ENCODE measurements around the gene TNK1. TPM values are rescaled to one million over a fixed set of nuclear protein-coding genes. Genes with fewer than 3 reads are reported as not detected.

Gene TNK1
- total RNA-seq, 4 donors from 2014 or later, result 19.8 to 54.4 (median 44.4) TPM

GRCh38 chr17:7384489-7385081 lies 3.7 kb downstream of the TNK1 start:
- Histone ChIP-seq H3K9me3 (no peaks in the 10 kb centered on the region), H3K36me3 (peaks cover 0 to 28% (median 0%) of the 10 kb centered on the region in 3 donors), H3K4me1 (peaks cover 0 to 17% (median 7%) of the 10 kb centered on the region in 4 donors), H3K27ac (peak overlapping the region; percentile 61 to 87 (median 74)), H3K27me3 (no peaks in the 10 kb centered on the region), H3K4me3 (peak overlapping the region; percentile 46 to 61 (median 51))
- no peak for TF ChIP-seq POLR2A (IDR thresholded peaks at IDR 0.05)
- no peak for TF ChIP-seq CTCF (IDR thresholded peaks at IDR 0.05)
- DNase-seq, result no peak

DNA sequence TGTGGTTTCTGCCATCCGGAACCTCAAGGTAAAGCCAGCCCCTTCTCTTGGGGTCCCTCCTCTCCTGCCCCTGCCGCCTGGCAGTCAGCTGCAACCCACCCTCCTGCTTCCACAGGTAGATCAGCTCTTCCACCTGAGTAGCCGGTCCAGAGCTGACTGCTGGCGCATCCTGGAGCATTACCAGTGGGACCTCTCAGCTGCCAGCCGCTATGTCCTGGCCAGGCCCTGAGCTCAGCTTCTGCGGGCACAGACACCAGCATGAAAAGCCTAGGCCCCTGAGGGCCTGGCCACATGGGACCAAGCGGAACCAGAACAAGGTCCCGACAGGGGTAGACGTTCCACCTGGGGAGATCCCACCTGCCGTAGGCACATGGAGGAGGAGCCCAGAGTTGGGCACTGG lies 8.0 kb downstream of the TNK1 start:
- TF ChIP-seq POLR2A (IDR thresholded peaks at IDR 0.05) (no peak), CTCF (IDR thresholded peaks at IDR 0.05) (no peak)
- Histone ChIP-seq H3K27me3 (no peaks in the 10 kb centered on the region), H3K4me3 (no peak overlapping the region), H3K4me1 (peaks cover 0 to 15% (median 6%) of the 10 kb centered on the region in 4 donors), H3K36me3 (peaks cover 0 to 46% (median 0%) of the 10 kb centered on the region in 3 donors), H3K27ac (no peak overlapping the region), H3K9me3 (no peaks in the 10 kb centered on the region)
- no peak for DNase-seq

GRCh38 chr17:7389924-7390910 lies 9.3 kb downstream of the TNK1 start:
- peaks cover 0 to 15% (median 6%) of the 10 kb centered on the region in 4 donors for H3K4me1 ChIP-seq
- no peaks in the 10 kb centered on the region for H3K9me3 ChIP-seq
- TF ChIP-seq POLR2A (IDR thresholded peaks at IDR 0.05), result no peak
- no peak for TF ChIP-seq CTCF (IDR thresholded peaks at IDR 0.05)
- H3K36me3 ChIP-seq, result peaks cover 0 to 46% (median 0%) of the 10 kb centered on the region in 3 donors
- no peaks in the 10 kb centered on the region for H3K27me3 ChIP-seq
- no peak for DNase-seq
- H3K27ac ChIP-seq, result no peak overlapping the region
- H3K4me3 ChIP-seq, result no peak overlapping the region

- DNase-seq, result no peak
- H3K9me3 ChIP-seq, result no peaks in the 10 kb centered on the region
- no peak for TF ChIP-seq CTCF (IDR thresholded peaks at IDR 0.05)
- no peak for TF ChIP-seq POLR2A (IDR thresholded peaks at IDR 0.05)
- H3K36me3 ChIP-seq, result peaks cover 0 to 42% (median 0%) of the 10 kb centered on the region in 3 donors
- H3K4me1 ChIP-seq, result peaks cover 0 to 16% (median 6%) of the 10 kb centered on the region in 4 donors
- H3K27me3 ChIP-seq, result no peaks in the 10 kb centered on the region
- no peak overlapping the region for H3K27ac ChIP-seq
- no peak overlapping the region for H3K4me3 ChIP-seq
Measured at GRCh38 chr17:7391307-7391706, 10.4 kb downstream of the TNK1 start.

GRCh38 chr17:7392696-7393612 lies 12.1 kb downstream of the TNK1 start:
- H3K4me3 ChIP-seq, result peak overlapping the region; percentile 74 to 86 (median 80)

More at GRCh38 chr17:7392696-7393612, 12.1 kb downstream of the TNK1 start:
- H3K27ac ChIP-seq, result peak overlapping the region in 1 of 4 donors; percentile 96
- no peak for TF ChIP-seq CTCF (IDR thresholded peaks at IDR 0.05)
- no peak for TF ChIP-seq POLR2A (IDR thresholded peaks at IDR 0.05)
- peaks cover 0 to 33% (median 0%) of the 10 kb centered on the region in 3 donors for H3K36me3 ChIP-seq
- peaks cover 0 to 16% (median 6%) of the 10 kb centered on the region in 4 donors for H3K4me1 ChIP-seq
- DNase-seq, result no peak
- no peaks in the 10 kb centered on the region for H3K27me3 ChIP-seq
- H3K9me3 ChIP-seq, result no peaks in the 10 kb centered on the region
